H1 (cell line): ENCODE data around the gene SLC4A1.

Experiments used
- EZH2 ChIP-seq: fragments of 200-600 bp; sonication (generic); IDR thresholded peaks from 2 replicates; pipeline ENCODE4 v1.7.1; 2012; ENCODE audit warnings: low read depth, mild to moderate bottlenecking, moderate library complexity, low read length, inconsistent platforms; ENCODE audit not compliant: severe bottlenecking
- POLR2AphosphoS5 ChIP-seq: IDR thresholded peaks from 2 replicates; pipeline ENCODE4 v1.6.1; 2011; ENCODE audit warnings: low read depth, low read length
- TF ChIP-seq, protein P1 (sequence below): IDR thresholded peaks from 2 replicates; pipeline ENCODE4 v1.6.1; 2011; ENCODE audit warnings: low read length, improper control_type of control experiment
- TF ChIP-seq, protein P2 (sequence below), 3 experiments: IDR thresholded peaks; 1 replicate in 2 of 3; 2 replicates in 1 of 3; pipeline versions ENCODE4 v1.5.1 to v1.6.1; 2011; ENCODE audit warnings: low read length in 3 of 3, mild to moderate bottlenecking in 3 of 3, inconsistent platforms in 2 of 3, low read depth in 1 of 3, moderate library complexity in 1 of 3; ENCODE audit not compliant: insufficient read depth in 1 of 3; ENCODE audit errors: control extremely low read depth in 1 of 3
- TF ChIP-seq, protein P3 (sequence below): IDR thresholded peaks from 2 replicates; pipeline ENCODE4 v1.6.1; 2011; ENCODE audit warnings: low read depth, mild to moderate bottlenecking, low read length; ENCODE audit not compliant: insufficient read depth

DNA sequence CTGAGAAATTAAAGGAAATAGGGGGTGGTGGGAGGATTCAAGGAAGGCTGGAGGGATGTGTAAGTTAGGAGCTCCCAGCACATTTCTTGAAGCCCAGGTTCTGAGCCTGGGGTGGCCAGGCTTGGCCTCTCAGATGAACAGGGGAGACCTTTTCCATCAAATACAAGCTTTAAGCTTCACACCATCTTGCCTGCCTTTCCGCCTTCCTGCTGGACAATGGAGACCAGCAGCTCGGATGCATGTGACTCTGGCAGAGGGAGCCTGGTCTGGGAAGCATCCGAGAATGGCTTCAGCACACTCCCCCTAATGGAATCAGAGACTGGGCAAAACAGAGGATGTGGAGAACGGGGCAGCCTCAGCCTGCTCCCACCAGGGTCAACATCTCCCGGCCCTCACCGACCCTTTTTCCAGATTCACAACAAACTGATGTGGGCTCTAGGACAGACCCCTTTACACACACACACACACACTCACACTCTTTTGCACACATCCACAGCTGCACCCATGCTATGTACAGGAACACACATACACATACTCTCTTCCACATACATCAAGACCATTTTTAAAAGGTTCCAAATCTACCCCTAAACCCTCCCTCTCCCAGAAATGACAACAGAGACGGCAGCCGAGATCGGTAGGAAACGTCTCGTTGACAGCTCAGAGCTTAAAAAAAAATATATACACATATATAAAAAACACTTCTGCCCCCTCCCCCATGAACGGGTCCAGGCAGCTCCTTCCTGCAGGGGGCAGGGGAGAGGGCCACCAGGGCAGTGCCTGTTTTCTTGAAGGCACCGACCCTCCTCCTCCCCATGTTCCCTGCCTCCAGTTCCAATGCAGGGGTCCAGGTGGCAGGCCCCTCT is 61.7 kb downstream of the SLC4A1 start:
- TF ChIP-seq, protein P1, sequence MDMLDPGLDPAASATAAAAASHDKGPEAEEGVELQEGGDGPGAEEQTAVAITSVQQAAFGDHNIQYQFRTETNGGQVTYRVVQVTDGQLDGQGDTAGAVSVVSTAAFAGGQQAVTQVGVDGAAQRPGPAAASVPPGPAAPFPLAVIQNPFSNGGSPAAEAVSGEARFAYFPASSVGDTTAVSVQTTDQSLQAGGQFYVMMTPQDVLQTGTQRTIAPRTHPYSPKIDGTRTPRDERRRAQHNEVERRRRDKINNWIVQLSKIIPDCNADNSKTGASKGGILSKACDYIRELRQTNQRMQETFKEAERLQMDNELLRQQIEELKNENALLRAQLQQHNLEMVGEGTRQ, result no peak
- TF ChIP-seq EZH2 (no peak), POLR2AphosphoS5 (0 out of 2 replicates have a peak, but pooled peaks have one; percentile 13)
- TF ChIP-seq, protein P2, sequence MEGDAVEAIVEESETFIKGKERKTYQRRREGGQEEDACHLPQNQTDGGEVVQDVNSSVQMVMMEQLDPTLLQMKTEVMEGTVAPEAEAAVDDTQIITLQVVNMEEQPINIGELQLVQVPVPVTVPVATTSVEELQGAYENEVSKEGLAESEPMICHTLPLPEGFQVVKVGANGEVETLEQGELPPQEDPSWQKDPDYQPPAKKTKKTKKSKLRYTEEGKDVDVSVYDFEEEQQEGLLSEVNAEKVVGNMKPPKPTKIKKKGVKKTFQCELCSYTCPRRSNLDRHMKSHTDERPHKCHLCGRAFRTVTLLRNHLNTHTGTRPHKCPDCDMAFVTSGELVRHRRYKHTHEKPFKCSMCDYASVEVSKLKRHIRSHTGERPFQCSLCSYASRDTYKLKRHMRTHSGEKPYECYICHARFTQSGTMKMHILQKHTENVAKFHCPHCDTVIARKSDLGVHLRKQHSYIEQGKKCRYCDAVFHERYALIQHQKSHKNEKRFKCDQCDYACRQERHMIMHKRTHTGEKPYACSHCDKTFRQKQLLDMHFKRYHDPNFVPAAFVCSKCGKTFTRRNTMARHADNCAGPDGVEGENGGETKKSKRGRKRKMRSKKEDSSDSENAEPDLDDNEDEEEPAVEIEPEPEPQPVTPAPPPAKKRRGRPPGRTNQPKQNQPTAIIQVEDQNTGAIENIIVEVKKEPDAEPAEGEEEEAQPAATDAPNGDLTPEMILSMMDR (IDR thresholded peaks at IDR 0.05; ENCODE audit: control extremely low read depth in 1 of 3, insufficient read depth in 1 of 3, low read depth in 1 of 3, low read length in 3 of 3), result peak in 2 of 3 experiments; percentile 34 to 48; a peak in 2 of 4 replicates
- TF ChIP-seq, protein P3, sequence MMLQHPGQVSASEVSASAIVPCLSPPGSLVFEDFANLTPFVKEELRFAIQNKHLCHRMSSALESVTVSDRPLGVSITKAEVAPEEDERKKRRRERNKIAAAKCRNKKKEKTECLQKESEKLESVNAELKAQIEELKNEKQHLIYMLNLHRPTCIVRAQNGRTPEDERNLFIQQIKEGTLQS, result no peak
